Measurements from ENCODE around the gene TARBP1. TPM values are rescaled to one million over a fixed set of nuclear protein-coding genes. Genes with fewer than 3 reads are reported as not detected.

The TARBP1 gene
- total and polyA plus RNA-seq, 2 of the 4 experiments (the other 2 are of a cell fraction): 10.6 to 17.7 TPM

GRCh38 chr1:234454926-234455325 is 24.1 kb downstream of the TARBP1 start:
- H2BK5ac ChIP-seq (ENCODE audit: low read depth, low read length, poor library complexity, severe bottlenecking): no peak overlapping the region
- no peaks in the 10 kb centered on the region for H3K27me3 ChIP-seq (ENCODE audit: control insufficient read depth, insufficient read depth, low read length)
- H2AK9ac ChIP-seq (replicated peaks; ENCODE audit: low read depth, low read length, poor library complexity): no peak overlapping the region
- H4K5ac ChIP-seq (ENCODE audit: low read depth, low read length): no peak overlapping the region
- no peak overlapping the region for H3K56ac ChIP-seq (ENCODE audit: extremely low read depth, insufficient read depth, low read length)
- H2BK120ac ChIP-seq (ENCODE audit: low read depth, low read length): no peak overlapping the region
- peaks cover 8% of the 10 kb centered on the region for H3K36me3 ChIP-seq (ENCODE audit: control insufficient read depth, insufficient read depth, low read length)
- no TSS peak for BruUV-seq (replicated peaks)
- TF ChIP-seq FOS (IDR thresholded peaks at IDR 0.05; ENCODE audit: low read depth, low read length) (no peak), RFX5 (IDR thresholded peaks at IDR 0.05; ENCODE audit: low read depth, low read length) (no peak), MXI1 (IDR thresholded peaks at IDR 0.05; ENCODE audit: borderline replicate concordance, low read depth, low read length) (no peak), NFE2L2 (IDR thresholded peaks at IDR 0.05; ENCODE audit: low read depth, low read length) (no peak), POLR2A (IDR thresholded peaks at IDR 0.05; ENCODE audit: low read depth, low read length) (no peak), RCOR1 (IDR thresholded peaks at IDR 0.05; ENCODE audit: insufficient replicate concordance, low read length) (no peak), CEBPB (IDR thresholded peaks at IDR 0.05; ENCODE audit: low read depth, low read length) (no peak), MAZ (IDR thresholded peaks at IDR 0.05; ENCODE audit: borderline replicate concordance, low read depth, low read length) (no peak), ELK1 (IDR thresholded peaks at IDR 0.05; ENCODE audit: borderline replicate concordance, low read depth, low read length) (no peak), BHLHE40 (IDR thresholded peaks at IDR 0.05; ENCODE audit: low read depth, low read length) (no peak), RAD21 (IDR thresholded peaks at IDR 0.05; ENCODE audit: low read length) (no peak), MAFK (IDR thresholded peaks at IDR 0.05; ENCODE audit: low read depth, low read length) (no peak), SMC3 (IDR thresholded peaks at IDR 0.05; ENCODE audit: low read depth, low read length) (no peak), CHD1 (IDR thresholded peaks at IDR 0.05; ENCODE audit: low read depth, low read length) (no peak)
- TF ChIP-seq, protein P1, sequence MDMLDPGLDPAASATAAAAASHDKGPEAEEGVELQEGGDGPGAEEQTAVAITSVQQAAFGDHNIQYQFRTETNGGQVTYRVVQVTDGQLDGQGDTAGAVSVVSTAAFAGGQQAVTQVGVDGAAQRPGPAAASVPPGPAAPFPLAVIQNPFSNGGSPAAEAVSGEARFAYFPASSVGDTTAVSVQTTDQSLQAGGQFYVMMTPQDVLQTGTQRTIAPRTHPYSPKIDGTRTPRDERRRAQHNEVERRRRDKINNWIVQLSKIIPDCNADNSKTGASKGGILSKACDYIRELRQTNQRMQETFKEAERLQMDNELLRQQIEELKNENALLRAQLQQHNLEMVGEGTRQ (IDR thresholded peaks at IDR 0.05; ENCODE audit: low read depth, low read length): no peak
- TF ChIP-seq, protein P2, sequence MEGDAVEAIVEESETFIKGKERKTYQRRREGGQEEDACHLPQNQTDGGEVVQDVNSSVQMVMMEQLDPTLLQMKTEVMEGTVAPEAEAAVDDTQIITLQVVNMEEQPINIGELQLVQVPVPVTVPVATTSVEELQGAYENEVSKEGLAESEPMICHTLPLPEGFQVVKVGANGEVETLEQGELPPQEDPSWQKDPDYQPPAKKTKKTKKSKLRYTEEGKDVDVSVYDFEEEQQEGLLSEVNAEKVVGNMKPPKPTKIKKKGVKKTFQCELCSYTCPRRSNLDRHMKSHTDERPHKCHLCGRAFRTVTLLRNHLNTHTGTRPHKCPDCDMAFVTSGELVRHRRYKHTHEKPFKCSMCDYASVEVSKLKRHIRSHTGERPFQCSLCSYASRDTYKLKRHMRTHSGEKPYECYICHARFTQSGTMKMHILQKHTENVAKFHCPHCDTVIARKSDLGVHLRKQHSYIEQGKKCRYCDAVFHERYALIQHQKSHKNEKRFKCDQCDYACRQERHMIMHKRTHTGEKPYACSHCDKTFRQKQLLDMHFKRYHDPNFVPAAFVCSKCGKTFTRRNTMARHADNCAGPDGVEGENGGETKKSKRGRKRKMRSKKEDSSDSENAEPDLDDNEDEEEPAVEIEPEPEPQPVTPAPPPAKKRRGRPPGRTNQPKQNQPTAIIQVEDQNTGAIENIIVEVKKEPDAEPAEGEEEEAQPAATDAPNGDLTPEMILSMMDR (conservative IDR thresholded peaks at IDR 0.05; ENCODE audit: low read depth, low read length): no peak
- no peaks in the 10 kb centered on the region for H4K20me1 ChIP-seq (ENCODE audit: insufficient read depth, low read length)
- ATAC-seq (ENCODE audit: low read depth): no peak
- H3K4me2 ChIP-seq (ENCODE audit: low read depth, low read length): no peak overlapping the region
- no peak overlapping the region for H3K14ac ChIP-seq (replicated peaks; ENCODE audit: low read depth, low read length)
- 90% methylated on average over 4 of the region's 6 CpGs; no CpG with 5 or more reads in 1 of the 2 experiments for WGBS, 2 experiments (ENCODE audit: extremely low coverage in 2 of 2, insufficient read length in 1 of 2)
- H3K9me3 ChIP-seq (ENCODE audit: control insufficient read depth, insufficient read depth, low read length): no peaks in the 10 kb centered on the region
- no peak overlapping the region for H2AK5ac ChIP-seq (ENCODE audit: low read depth, low read length)
- H3K79me1 ChIP-seq (ENCODE audit: low read depth in 1 of 2, low read length in 2 of 2): no peaks in the 10 kb centered on the region; a peak in 1 of 4 replicates
- no peak overlapping the region for H2AFZ ChIP-seq (replicated peaks; ENCODE audit: low read length, poor library complexity)
- ChIA-PET POLR2A (ENCODE audit: unreplicated experiment) (no interaction called here), CTCF (interaction anchor here (0.6 kb wide), 1 partner anchor 629 kb away, joined by 6 read pairs; no protein-coding TSS in a partner anchor)
- no peak overlapping the region for H2BK20ac ChIP-seq (ENCODE audit: low read depth, low read length)
- H3K27ac ChIP-seq (ENCODE audit: insufficient read depth, low read length): no peak overlapping the region
- no peak overlapping the region for H3K18ac ChIP-seq (ENCODE audit: low read depth, low read length)
- H4K8ac ChIP-seq (ENCODE audit: low read depth in 2 of 2, low read length in 2 of 2): no peak overlapping the region
- intact Hi-C loops (cut with micrococcal nuclease) (no loop called here), in situ Hi-C loops (cut with MboI; ENCODE audit: low sequenced_read_pairs) (no loop called here), dilution Hi-C loops (cut with HindIII; ENCODE audit: low sequenced_read_pairs, unreplicated experiment) (no loop called here)
- DNase-seq: no peak
- H3K4me3 ChIP-seq (ENCODE audit: insufficient read depth, low read depth, low read length): no peak overlapping the region
- no peak overlapping the region for H4K91ac ChIP-seq (ENCODE audit: insufficient read depth, low read depth, low read length)
- no peaks in the 10 kb centered on the region; the same call in 1 of the 2 replicates for H3K4me1 ChIP-seq (ENCODE audit: control insufficient read depth, insufficient read depth, low read length)
- H3K9me1 ChIP-seq (ENCODE audit: insufficient read depth, low read length): peaks cover 3% of the 10 kb centered on the region; the same call in 1 of the 2 replicates
- no peak overlapping the region for H2BK15ac ChIP-seq (ENCODE audit: low read depth, low read length)
- no peak overlapping the region for H3K23ac ChIP-seq (ENCODE audit: low read depth, low read length)
- H3K9ac ChIP-seq (ENCODE audit: low read depth, low read length): no peak overlapping the region
- H3K4ac ChIP-seq (ENCODE audit: low read depth, low read length): no peak overlapping the region

Data from IMR-90 (cell line).